ENCODE results near the gene PPL. TPM values are rescaled to one million over a fixed set of nuclear protein-coding genes. Genes with fewer than 3 reads are reported as not detected.
A peak's percentile ranks its signal among the peaks of the same experiment; 100 is the strongest.

The PPL gene
- total and polyA plus RNA-seq, 2 of the 13 experiments (the other 11 are each of a cell fraction or from before 2014, with no cell fraction given): 5.7 to 6.6 TPM

- TF ChIP-seq AHR (CRISPR knock-in tag; IDR thresholded peaks at IDR 0.05): no peak
- no peak for TF ChIP-seq GMEB1 (CRISPR knock-in tag; IDR thresholded peaks at IDR 0.05; ENCODE audit: borderline replicate concordance)
- TF ChIP-seq AFF4 (CRISPR knock-in tag; IDR thresholded peaks at IDR 0.05): no peak
- peak; percentile 36 for TF ChIP-seq AGO2 (optimal IDR thresholded peaks at IDR 0.05; ENCODE audit: low read depth, low read length)
- no TSS peak for BruUV-seq (replicated peaks)
- Histone ChIP-seq H3K27me3 (ENCODE audit: control insufficient read depth in 1 of 2, insufficient read depth in 2 of 2, low read length in 2 of 2) (no peaks in the 10 kb centered on the region), H3K27ac (ENCODE audit: extremely low read length, insufficient read depth, low read length) (no peak overlapping the region), H3K9me3 (ENCODE audit: low read length) (no peaks in the 10 kb centered on the region), H2AFZ (ENCODE audit: low read length) (no peak overlapping the region), H3K4me2 (ENCODE audit: low read depth, low read length) (no peak overlapping the region), H4K20me1 (ENCODE audit: insufficient read depth, low read length) (no peaks in the 10 kb centered on the region; the same call in 1 of the 2 replicates), H3K4me3 (replicated peaks in 1 of 3; ENCODE audit: insufficient read depth in 1 of 3, low read depth in 2 of 3, low read length in 3 of 3) (no peak overlapping the region), H3K4me1 (ENCODE audit: insufficient read depth, low read length) (no peaks in the 10 kb centered on the region), H3K79me2 (ENCODE audit: insufficient read depth, low read length) (no peaks in the 10 kb centered on the region), H3K9ac (ENCODE audit: insufficient read depth, low read depth, low read length) (no peak overlapping the region), H3K36me3 (replicated peaks in 1 of 2; ENCODE audit: control insufficient read depth in 1 of 2, insufficient read depth in 2 of 2, low read length in 2 of 2) (peaks cover 22 to 72% of the 10 kb centered on the region in 2 experiments)
- 96% methylated on average over 34 of the region's 34 CpGs for WGBS (ENCODE audit: low lambda C conversion rate)
- CTCF ChIA-PET (ENCODE audit: low intra/inter-chr PET ratio, low total read pairs): no interaction called here
- in situ Hi-C loops (cut with HindIII; ENCODE audit: extremely low pct_ligation_motif_present, low pct_unique_long_range_greater_than_20kb) (no loop called here), intact Hi-C loops (cut with micrococcal nuclease; ENCODE audit: unreplicated experiment) (no loop called here)
- FAIRE-seq: no peak
- no peak for ATAC-seq
- POLR2A ChIA-PET: no interaction called here
- DNase-seq (ENCODE audit: low spot score): no peak
Measured at GRCh38 chr16:4884209-4884608, 52.7 kb downstream of the PPL start.

Measured in HepG2 (cell line).